OCI-LY7 (cell line): ENCODE data around the gene COQ9.

Experiments
- CTCF ChIP-seq: fragments of 200-600 bp; sonication (generic); conservative IDR thresholded peaks from 2 replicates; pipeline ENCODE4 v1.5.1; 2014; ENCODE audit warnings: mild to moderate bottlenecking, antibody characterized with exemption, low read length, moderate library complexity, mixed read lengths
- EZH2phosphoT487 ChIP-seq: fragments of 200-600 bp; sonication (generic); IDR thresholded peaks from 2 replicates; pipeline ENCODE4 v1.6.1; 2018; ENCODE audit warnings: low read depth, borderline replicate concordance, mild to moderate bottlenecking, mixed run types, antibody characterized with exemption, low read length, moderate library complexity, mixed read lengths

- no peak for TF ChIP-seq CTCF
- no peak for TF ChIP-seq EZH2phosphoT487
These were observed 36.6 kb downstream of the COQ9 start for GRCh38 chr16:57483725-57484514.
